Fibroblast of the aortic adventitia (primary cell): Measurements from ENCODE around the gene HNRNPLL. TPM values are rescaled to one million over a fixed set of nuclear protein-coding genes. Genes with fewer than 3 reads are reported as not detected.
A peak's percentile ranks its signal among the peaks of the same experiment; 100 is the strongest.
"Not testable (repeated sequence)": the region's sequence is repeated elsewhere in the genome, so short reads cannot be mapped to it uniquely, and the experiment has no call there.

Experiments used
- DNase-seq: peaks from one replicate; pipeline ENCODE4 v3.0.0-alpha.2; 2010; ENCODE audit warnings: low read depth
- H3K4me3 ChIP-seq: 2 replicates; pipeline ENCODE4 v1.5.1; 2011; ENCODE audit warnings: low read depth, mild to moderate bottlenecking, control low read depth, low read length, moderate library complexity
- CTCF ChIP-seq: IDR thresholded peaks from 2 replicates; pipeline ENCODE4 v1.5.1; 2011; ENCODE audit warnings: mild to moderate bottlenecking, low read length, control low read depth, inconsistent platforms; ENCODE audit not compliant: insufficient read depth
- total RNA-seq: library from RNA; depleted of rRNA; stranded (reverse); fragments of >200 nt; gene quantifications from 2 replicates; pipeline ENCODE4 v1.2.3, GENCODE V29; 2012; ENCODE audit warnings: low replicate concordance

HNRNPLL gene
- total RNA-seq, result 34.5 and 45.0 TPM in 2 replicates

GRCh38 chr2:38602732-38603401 is at the start of gene HNRNPLL:
HNRNPLL (minus strand) TSS chr2:38602928; CDS start chr2:38602626, 302 bp downstream.
- DNase-seq, result peak; percentile 96
- peak within 1 kb of the TSS; percentile 80 for H3K4me3 ChIP-seq
- no peak for TF ChIP-seq CTCF

GRCh38 chr2:38650717-38651116 is 48.0 kb upstream of the HNRNPLL start:
- TF ChIP-seq CTCF, result no peak
- DNase-seq, result no peak
- H3K4me3 ChIP-seq, result no peak overlapping the region

- TF ChIP-seq CTCF, result no peak
- no peak for DNase-seq
- no peak overlapping the region for H3K4me3 ChIP-seq
Observed at GRCh38 chr2:38650012-38650411, 47.3 kb upstream of the HNRNPLL start.

GRCh38 chr2:38649176-38649728 is 46.5 kb upstream of the HNRNPLL start:
- no peak for DNase-seq
- no peak for TF ChIP-seq CTCF
- no peak overlapping the region for H3K4me3 ChIP-seq

- TF ChIP-seq CTCF, result no peak
- no peak overlapping the region for H3K4me3 ChIP-seq
- DNase-seq, result no peak
Observed at GRCh38 chr2:38648107-38648761, 45.5 kb upstream of the HNRNPLL start.

- not testable (repeated sequence) for DNase-seq, H3K4me3 ChIP-seq
Observed at GRCh38 chr2:38643683-38644511, 41.2 kb upstream of the HNRNPLL start.
